ENCODE measurements around the gene MACROH2A2. TPM values are rescaled to one million over a fixed set of nuclear protein-coding genes. Genes with fewer than 3 reads are reported as not detected.
"Not testable (repeated sequence)": the region's sequence is repeated elsewhere in the genome, so short reads cannot be mapped to it uniquely, and the experiment has no call there.

The MACROH2A2 gene
- total RNA-seq, 2 donors from 2014 or later: 10.4 to 11.8 TPM

- no peak for ATAC-seq
- intact Hi-C loops (cut with DNase I, micrococcal nuclease): no loop called here
- no peak for DNase-seq
Observed at GRCh38 chr10:70063418-70064098, 10.9 kb downstream of the MACROH2A2 start.

DNA sequence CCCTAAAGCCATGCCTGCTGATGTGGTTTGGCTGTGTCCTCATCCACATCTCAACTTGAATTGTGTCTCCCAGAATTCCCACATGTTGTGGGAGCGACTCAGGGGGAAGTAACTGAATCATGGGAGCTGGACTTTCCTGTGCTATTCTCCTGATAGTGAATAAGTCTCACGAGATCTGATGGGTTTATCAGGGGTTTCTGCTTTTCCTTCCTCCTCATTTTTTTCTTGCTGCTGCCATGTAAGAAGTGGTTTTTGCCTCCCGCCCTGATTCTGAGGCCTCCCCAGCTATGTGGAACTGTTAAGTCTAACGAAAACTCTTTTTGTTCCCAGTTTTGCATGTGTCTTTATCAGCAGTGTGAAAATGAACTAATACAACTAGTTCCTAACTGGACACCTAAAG lies 11.8 kb downstream of the MACROH2A2 start:
- intact Hi-C loops (cut with DNase I, micrococcal nuclease): no loop called here
- no peak for ATAC-seq
- no peak for DNase-seq

GRCh38 chr10:70066190-70066589 lies 13.5 kb downstream of the MACROH2A2 start:
- intact Hi-C loops (cut with DNase I, micrococcal nuclease): no loop called here
- no peak for ATAC-seq
- DNase-seq: no peak

- intact Hi-C loops (cut with DNase I, micrococcal nuclease): no loop called here
- no peak for DNase-seq
- ATAC-seq: no peak
Observed at GRCh38 chr10:70067586-70067985, 14.9 kb downstream of the MACROH2A2 start.

GRCh38 chr10:70068925-70069324 lies 16.3 kb downstream of the MACROH2A2 start:
- DNase-seq (no peak), ATAC-seq (peak; percentile 84)
- intact Hi-C loops (cut with DNase I, micrococcal nuclease): no loop called here

DNA sequence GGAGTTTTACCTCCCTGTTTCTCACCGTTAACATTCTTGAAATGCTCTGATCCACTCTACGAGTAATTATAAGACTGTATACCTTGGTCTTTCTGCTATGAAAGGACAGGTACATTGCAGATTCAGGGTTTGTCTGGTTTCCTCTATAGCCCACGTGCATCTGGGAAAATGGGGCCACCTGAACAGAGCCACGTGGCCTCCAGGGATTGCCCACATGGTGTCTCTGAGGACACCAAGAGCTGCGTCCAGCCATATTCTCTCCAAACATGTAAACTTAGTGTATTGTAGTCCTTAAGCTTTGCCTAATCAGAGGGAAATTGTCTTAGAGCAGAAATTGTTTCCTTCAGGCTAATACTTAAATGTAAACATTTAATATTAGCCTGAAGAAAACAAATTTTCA lies 16.7 kb downstream of the MACROH2A2 start:
- DNase-seq (no peak), ATAC-seq (no peak)
- intact Hi-C loops (cut with DNase I, micrococcal nuclease): no loop called here

DNA sequence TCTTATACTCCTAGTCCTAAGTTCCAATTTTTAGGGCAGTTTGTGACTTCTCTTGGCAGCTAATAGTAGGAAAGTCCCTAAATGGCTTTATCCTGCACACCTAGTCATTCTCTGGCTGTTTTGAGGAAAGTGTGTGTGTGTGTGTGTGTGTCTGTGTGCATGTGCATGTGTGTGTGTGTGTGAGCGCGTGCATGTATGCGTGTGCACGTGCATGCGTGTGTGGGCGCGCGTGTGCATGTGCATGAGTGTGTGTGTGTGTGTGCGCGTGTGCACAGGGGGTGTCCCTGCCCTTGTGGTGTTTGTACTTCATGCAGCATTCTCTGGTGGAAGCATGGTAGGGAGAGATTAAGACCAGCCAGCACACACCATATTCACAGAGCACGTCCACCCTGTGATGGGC lies 18.2 kb downstream of the MACROH2A2 start:
- DNase-seq (no peak), ATAC-seq (no peak)
- intact Hi-C loops (cut with DNase I, micrococcal nuclease): no loop called here

DNA sequence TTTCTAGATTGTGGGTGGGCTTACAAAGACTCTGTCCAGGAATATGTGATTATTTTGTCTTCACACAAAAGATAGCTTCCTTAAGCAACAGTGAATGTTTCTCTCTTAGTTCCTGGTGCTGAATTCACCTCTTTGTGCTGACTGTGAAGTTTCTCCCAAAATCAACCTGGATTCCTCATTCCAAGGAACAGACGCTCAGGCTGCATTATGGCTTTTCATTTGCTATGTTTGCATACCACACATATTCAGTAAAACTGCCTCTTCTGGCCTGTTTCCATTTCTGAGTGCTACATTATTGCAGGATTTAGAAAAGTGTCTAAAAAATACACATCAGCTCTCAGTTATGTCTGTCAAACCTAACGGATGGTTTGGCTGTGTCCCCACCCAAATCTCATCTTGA lies 21.5 kb downstream of the MACROH2A2 start:
- intact Hi-C loops (cut with DNase I, micrococcal nuclease): no loop called here
- ATAC-seq (no peak), DNase-seq (no peak)

DNA sequence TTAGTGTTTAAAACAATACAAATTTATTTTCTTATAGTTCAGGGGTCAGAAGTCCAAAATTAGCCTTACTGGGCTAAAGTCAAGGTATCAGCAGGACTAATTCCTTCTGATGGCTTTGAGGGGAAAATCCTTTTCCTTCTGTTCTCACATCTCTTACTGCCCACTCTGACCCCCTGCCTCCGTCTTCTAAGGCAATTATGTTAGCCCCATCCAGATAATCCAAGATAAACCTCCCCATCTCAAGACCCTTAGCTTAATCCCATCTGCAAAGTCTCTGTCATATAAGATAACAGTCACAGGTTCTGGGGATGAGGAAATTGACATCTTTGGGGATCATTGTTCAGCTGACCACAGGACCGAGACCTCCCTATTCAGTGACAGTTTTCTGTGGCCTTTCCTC lies 22.3 kb downstream of the MACROH2A2 start:
- ATAC-seq (no peak), DNase-seq (no peak)

GRCh38 chr10:70078329-70078728 lies 25.7 kb downstream of the MACROH2A2 start:
- no peak for DNase-seq
- ATAC-seq: no peak

More for the DNA sequence above, 22.3 kb downstream of the MACROH2A2 start:
- intact Hi-C loops (cut with DNase I, micrococcal nuclease): no loop called here

GRCh38 chr10:70078937-70079336 lies 26.3 kb downstream of the MACROH2A2 start:
- no peak for DNase-seq
- ATAC-seq: no peak
- intact Hi-C loops (cut with DNase I, micrococcal nuclease): no loop called here

More at GRCh38 chr10:70078329-70078728, 25.7 kb downstream of the MACROH2A2 start:
- intact Hi-C loops (cut with DNase I, micrococcal nuclease): no loop called here

GRCh38 chr10:70080789-70081188 lies 28.1 kb downstream of the MACROH2A2 start:
- DNase-seq; ATAC-seq; intact Hi-C loops (cut with DNase I, micrococcal nuclease): not testable (repeated sequence)

DNA sequence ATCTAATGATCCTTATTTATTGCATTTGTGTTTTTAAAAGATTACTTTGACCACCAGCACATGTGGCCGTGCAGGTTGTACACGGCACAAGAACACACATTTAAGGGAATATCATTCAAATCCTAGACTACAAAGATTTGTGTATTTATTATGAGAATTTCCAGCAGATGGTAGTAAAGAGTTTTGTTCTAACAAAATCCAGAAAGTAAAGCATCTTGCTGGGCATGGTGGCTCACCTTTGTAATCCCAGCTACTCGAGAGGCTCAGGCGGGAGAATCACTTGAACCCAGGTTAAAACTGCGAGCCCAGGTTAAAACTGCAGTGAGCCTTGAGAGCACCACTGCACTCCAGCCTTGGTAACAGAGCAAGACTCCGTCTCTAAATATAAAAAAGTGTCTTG lies 31.5 kb downstream of the MACROH2A2 start:
- DNase-seq (no peak), ATAC-seq (no peak)
- intact Hi-C loops (cut with DNase I, micrococcal nuclease): no loop called here

DNA sequence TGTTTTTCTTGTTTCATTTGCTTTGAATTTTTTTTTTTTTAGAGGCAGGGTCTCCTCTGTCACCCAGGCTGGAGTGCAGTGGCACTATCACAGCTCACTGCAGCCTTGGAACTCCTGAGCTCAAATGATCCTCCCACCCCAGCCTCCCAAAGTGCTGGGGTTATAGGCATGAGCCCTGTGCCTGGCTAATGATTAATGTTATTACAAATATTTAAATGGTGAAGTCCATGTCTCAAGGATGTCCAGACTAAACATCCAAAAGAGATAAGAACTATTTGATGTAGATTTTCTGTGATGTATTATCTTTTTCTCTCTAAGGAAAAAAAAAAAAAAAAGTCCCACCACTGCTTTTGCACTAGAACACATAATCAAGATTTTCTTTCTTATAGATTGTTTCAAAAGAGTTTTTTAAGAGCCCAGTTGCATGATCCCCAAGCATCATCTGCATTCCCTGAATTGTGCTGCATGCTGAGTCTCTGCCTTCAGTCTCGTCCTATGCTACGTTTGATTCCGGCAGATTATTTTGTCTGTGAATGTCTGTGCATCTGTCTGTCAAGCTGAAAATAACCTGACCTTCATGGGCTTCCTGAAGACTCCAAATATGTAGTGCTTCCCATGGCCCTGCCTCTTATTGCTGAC lies 33.4 kb downstream of the MACROH2A2 start:
- no peak for DNase-seq
- intact Hi-C loops (cut with DNase I, micrococcal nuclease): no loop called here
- ATAC-seq: no peak

GRCh38 chr10:70087616-70088307 lies 35.1 kb downstream of the MACROH2A2 start:
- DNase-seq (no peak), ATAC-seq (no peak)
- intact Hi-C loops (cut with DNase I, micrococcal nuclease): no loop called here

GRCh38 chr10:70088308-70088698 lies 35.7 kb downstream of the MACROH2A2 start:
- intact Hi-C loops (cut with DNase I, micrococcal nuclease): no loop called here
- ATAC-seq (no peak), DNase-seq (no peak)

DNA sequence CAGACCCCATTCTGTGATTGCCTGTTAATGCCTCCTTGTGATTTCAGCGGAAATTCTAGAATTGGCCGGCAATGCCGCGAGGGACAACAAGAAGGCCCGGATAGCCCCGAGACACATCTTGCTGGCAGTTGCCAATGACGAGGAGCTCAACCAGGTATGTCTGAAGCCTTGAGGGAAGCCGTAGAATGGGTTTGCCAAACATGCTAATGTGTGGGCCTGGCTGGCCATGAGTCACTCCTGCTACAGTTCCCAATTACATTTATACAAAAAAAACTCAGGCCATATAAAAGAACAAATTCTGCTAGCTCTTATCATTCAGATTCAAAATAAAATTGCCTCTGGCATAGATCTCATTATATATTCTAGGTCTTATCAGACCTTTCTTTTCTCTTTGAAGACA lies 37.4 kb downstream of the MACROH2A2 start:
- DNase-seq (no peak), ATAC-seq (no peak)
- intact Hi-C loops (cut with DNase I, micrococcal nuclease): no loop called here

DNA sequence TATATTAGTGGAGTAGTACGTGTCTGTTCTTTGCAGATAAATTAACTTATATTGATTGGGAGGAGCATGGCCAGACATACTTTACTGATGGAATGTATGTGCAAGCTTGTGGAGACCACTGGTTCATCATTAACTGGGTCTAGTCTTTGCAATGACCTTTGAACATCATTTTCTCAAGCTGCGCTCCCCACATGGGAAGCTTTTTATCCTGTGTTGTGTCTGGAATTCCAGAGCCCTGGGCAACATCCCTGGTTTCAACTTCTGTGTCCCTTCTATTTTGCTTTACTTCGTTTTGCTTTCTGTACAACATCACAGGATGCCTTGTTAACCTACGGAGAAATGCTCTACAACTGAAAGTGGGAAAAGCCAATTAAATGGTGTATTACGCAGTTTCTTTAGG lies 38.3 kb downstream of the MACROH2A2 start:
- ATAC-seq (no peak), DNase-seq (no peak)
- intact Hi-C loops (cut with DNase I, micrococcal nuclease): no loop called here

GRCh38 chr10:70092389-70092718 lies 39.7 kb downstream of the MACROH2A2 start:
- ATAC-seq: no peak
- intact Hi-C loops (cut with DNase I, micrococcal nuclease): no loop called here

DNA sequence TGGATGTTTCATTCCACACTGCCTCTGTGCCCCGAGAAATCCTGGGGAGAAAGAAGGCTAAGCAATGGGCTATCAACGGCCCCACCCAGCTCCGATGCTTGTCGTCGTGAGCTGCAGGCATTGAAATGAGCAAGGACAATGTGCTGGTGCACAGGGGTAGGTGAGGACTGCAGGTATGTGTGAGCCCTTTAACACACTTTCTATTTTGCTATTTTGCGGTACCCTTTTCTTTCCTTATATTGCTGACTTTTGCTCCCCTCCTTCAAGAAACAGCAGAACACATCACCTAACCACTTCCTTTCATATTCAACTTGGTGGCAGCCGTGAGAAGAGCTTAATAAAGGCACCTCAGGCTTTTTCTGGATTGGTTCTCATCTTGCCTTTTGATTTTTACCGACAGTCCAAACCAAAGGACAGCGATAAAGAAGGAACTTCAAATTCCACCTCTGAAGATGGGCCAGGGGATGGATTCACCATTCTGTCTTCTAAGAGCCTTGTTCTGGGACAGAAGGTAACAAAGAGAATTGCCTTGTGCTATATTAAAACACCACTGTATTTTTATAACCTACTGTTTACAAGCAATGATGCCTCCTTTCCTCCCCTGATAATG lies 40.8 kb downstream of the MACROH2A2 start:
- DNase-seq: no peak
- intact Hi-C loops (cut with DNase I, micrococcal nuclease): no loop called here
- no peak for ATAC-seq

More at GRCh38 chr10:70092389-70092718, 39.7 kb downstream of the MACROH2A2 start:
- no peak for DNase-seq
